Activated B cell treated with CpG ODN at 0.5 μM for 24 hours (primary cell): ENCODE measurements around the gene ESPL1. TPM values are rescaled to one million over a fixed set of nuclear protein-coding genes. Genes with fewer than 3 reads are reported as not detected.

Experiments
- ATAC-seq: fragments of 200-7000 bp; cut with Tn5 transposase; one replicate; pipeline ENCODE4 v1.10.0; 2021; ENCODE audit warnings: low read depth, mild to moderate bottlenecking, moderate library complexity
- CTCF ChIA-PET: fragments of 350-600 bp; sonication (Branson Sonifier 250); formaldehyde crosslinking; loops from one replicate; lab custom pipeline; 2021; ENCODE audit warnings: antibody characterized with exemption; lab: Charles Lee
- POLR2A ChIA-PET: fragments of 350-600 bp; sonication (Branson Sonifier 250); formaldehyde crosslinking; loops from one replicate; lab custom pipeline; 2021; ENCODE audit warnings: antibody characterized with exemption; lab: Charles Lee
- DNase-seq: peaks from one replicate; pipeline ENCODE4 v3.0.0; 2022
- H3K27ac Mint-ChIP-seq: one replicate; pipeline ENCODE4 v1.8.0; 2020; ENCODE audit warnings: mixed read lengths
- H3K27me3 Mint-ChIP-seq: one replicate; pipeline ENCODE4 v1.8.0; 2021; ENCODE audit warnings: mixed read lengths
- H3K36me3 Mint-ChIP-seq: one replicate; pipeline ENCODE4 v1.8.0; 2021; ENCODE audit warnings: low read depth, mixed read lengths
- H3K4me1 Mint-ChIP-seq: one replicate; pipeline ENCODE4 v1.8.0; 2021; ENCODE audit warnings: mixed read lengths
- H3K4me3 Mint-ChIP-seq: one replicate; pipeline ENCODE4 v1.8.0; 2020; ENCODE audit warnings: mild to moderate bottlenecking, mixed read lengths
- H3K9me3 Mint-ChIP-seq: one replicate; pipeline ENCODE4 v1.8.0; 2020; ENCODE audit warnings: mixed read lengths
- intact Hi-C: fragments of 100-400 bp; cut with micrococcal nuclease; formaldehyde crosslinking; loops from one replicate; pipeline ENCODE4 v1.15.1; 2024
- total RNA-seq: library from RNA; stranded (reverse); gene quantifications from 2 replicates; pipeline ENCODE4 v1.2.3, GENCODE V29; 2022
- TF ChIP-seq, protein P1 (sequence below): fragments of 200-600 bp; IDR thresholded peaks from one replicate; pipeline ENCODE4 v1.8.0; 2022; ENCODE audit warnings: antibody characterized with exemption, mild to moderate bottlenecking

Gene ESPL1
- total RNA-seq, 1 donor from 2014 or later, result 8.2 TPM

DNA sequence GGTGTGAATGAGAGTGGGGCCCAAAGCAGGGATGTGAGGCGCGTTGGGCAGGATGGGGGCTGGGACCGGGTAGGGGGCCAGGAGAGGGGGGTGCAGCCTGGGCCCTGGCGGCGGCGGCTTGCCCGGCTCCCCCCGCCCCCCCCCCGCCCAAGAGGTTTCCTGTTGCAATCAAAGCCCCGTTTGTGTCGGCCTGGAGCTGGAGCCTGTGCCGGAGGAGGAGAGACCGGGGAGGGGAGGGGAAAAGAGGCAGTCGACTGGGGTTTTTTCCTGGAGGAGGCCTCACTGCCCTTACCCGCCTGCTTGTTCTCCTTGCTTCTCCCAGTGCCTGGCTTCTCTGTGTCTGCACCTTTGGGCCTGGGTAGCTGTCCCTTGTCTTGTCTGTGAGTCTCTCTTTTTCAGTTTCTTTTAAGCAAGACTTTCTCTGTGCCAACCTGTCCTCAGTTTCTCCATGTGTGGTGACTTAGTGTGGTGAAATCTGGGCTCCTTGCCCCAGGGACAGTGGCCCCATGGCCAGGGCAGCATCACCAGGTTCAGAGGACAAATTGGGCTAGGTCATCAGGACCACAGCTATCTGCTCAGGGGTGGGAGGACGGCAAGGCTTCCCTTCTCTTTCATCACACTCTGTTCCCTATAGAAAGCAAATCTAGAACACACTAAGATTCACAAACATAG lies 44.6 kb upstream of the ESPL1 start:
- POLR2A ChIA-PET, result interaction anchor here (0.6 kb wide), 1 partner anchor 1920 kb away, joined by 6 read pairs; no protein-coding TSS in a partner anchor

DNA sequence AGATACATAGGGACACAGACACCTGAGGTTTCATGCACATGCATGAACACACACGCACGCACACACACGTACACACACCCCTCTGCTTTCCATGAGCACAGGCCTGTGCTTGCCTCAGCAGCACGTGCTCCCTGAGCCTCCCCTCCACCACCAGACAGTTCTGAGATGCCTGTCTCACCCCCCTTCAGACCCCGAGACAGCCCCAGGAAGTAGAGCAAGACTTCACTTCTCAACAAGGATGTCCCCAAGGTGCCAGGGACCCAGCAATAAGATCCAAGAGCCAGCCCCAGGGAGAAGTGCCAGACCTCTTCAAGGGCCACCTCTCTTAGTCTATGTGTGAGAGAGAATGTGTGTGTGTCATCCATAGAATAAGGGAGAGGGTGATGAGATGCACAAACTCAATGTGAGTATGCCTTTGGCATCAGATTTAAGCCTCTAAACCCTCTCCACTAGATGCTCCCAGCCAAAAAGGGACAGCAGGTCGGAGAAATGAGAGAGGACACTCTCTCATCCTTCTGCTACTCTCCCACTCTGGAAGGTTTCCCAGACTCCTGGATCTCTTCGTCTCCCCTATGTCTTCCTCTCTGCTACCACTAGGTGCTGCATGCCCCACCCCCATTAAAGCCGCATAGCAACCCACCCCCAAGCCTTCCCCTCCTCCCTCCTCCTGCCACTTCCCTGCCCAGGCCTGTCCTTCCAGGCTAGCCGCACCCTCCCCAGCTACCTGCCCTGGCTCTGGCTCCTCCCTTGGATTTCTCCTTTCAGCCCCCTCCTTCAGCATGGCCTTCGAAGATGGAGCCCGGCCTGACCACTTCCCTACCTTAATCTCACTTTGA lies 43.8 kb upstream of the ESPL1 start:
- POLR2A ChIA-PET, result interaction anchor here (0.7 kb wide), 1 partner anchor 20 kb away, joined by 4 read pairs; no protein-coding TSS in a partner anchor

More for the DNA sequence above, 44.6 kb upstream of the ESPL1 start:
- Mint-ChIP-seq H3K27ac (peak overlapping the region; percentile 50), H3K27me3 (no peaks in the 10 kb centered on the region), H3K4me1 (peaks cover 22% of the 10 kb centered on the region), H3K9me3 (no peaks in the 10 kb centered on the region), H3K36me3 (peaks cover 8% of the 10 kb centered on the region), H3K4me3 (no peak overlapping the region)
- CTCF ChIA-PET, result no interaction called here
- TF ChIP-seq, protein P1, sequence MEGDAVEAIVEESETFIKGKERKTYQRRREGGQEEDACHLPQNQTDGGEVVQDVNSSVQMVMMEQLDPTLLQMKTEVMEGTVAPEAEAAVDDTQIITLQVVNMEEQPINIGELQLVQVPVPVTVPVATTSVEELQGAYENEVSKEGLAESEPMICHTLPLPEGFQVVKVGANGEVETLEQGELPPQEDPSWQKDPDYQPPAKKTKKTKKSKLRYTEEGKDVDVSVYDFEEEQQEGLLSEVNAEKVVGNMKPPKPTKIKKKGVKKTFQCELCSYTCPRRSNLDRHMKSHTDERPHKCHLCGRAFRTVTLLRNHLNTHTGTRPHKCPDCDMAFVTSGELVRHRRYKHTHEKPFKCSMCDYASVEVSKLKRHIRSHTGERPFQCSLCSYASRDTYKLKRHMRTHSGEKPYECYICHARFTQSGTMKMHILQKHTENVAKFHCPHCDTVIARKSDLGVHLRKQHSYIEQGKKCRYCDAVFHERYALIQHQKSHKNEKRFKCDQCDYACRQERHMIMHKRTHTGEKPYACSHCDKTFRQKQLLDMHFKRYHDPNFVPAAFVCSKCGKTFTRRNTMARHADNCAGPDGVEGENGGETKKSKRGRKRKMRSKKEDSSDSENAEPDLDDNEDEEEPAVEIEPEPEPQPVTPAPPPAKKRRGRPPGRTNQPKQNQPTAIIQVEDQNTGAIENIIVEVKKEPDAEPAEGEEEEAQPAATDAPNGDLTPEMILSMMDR, result no peak
- no peak for ATAC-seq
- DNase-seq, result no peak
- intact Hi-C loops, result no loop called here

DNA sequence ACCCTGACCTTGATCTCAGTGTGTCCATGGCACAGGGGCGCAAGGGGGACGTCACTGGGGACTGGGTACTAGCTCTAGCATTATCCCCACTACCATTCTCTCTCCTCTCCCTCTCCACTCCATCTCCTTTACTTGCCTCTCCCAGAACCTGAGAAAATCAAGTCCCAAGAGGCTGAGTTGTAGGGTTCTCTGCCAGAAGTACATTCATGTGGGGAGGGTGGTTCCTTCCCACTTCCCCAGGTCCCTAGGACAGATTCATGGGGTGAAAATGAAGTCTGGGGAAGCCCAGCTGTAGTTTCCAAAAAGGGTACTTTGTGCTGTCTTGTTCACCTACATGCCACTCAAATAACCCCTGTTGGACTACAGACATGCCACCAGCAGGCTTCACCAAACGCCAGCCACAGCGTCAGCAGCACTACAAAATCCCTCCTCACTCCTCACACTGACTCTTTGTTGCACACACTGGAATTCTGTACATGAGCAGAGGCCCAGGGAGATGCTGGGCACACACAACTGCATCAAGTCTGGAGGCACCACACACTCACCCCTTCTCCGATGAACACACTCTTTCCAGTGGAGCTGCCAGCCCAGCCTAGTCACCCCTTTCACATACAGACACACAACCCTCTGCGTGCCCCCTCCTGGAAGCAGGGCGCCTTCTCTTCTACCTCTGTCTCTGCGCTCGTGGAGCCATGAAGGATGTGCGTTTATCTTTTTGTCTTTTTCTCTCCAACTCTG lies 43.0 kb upstream of the ESPL1 start:
- CTCF ChIA-PET, result interaction anchor here (1.2 kb wide), 1 partner anchor 12 kb away, joined by 3 read pairs; no protein-coding TSS in a partner anchor
- ATAC-seq, result no peak
- Mint-ChIP-seq H3K4me1 (peaks cover 12% of the 10 kb centered on the region), H3K4me3 (no peak overlapping the region), H3K36me3 (peaks cover 8% of the 10 kb centered on the region), H3K27ac (peak overlapping the region; percentile 21), H3K9me3 (no peaks in the 10 kb centered on the region), H3K27me3 (no peaks in the 10 kb centered on the region)
- TF ChIP-seq, protein P1, result no peak
- POLR2A ChIA-PET, result interaction anchor here (0.6 to 0.7 kb wide), 2 partner anchors 19 to 76 kb away, joined by 3 to 4 read pairs; no protein-coding TSS in a partner anchor
- intact Hi-C loops, result no loop called here
- DNase-seq, result no peak

More for the DNA sequence above, 43.8 kb upstream of the ESPL1 start:
- Mint-ChIP-seq H3K4me1 (peaks cover 17% of the 10 kb centered on the region), H3K36me3 (peaks cover 8% of the 10 kb centered on the region), H3K4me3 (no peak overlapping the region), H3K27me3 (no peaks in the 10 kb centered on the region), H3K9me3 (no peaks in the 10 kb centered on the region), H3K27ac (no peak overlapping the region)
- intact Hi-C loops, result no loop called here
- CTCF ChIA-PET, result interaction anchor here (1.2 kb wide), 1 partner anchor 11 kb away, joined by 3 read pairs; no protein-coding TSS in a partner anchor
- TF ChIP-seq, protein P1, result no peak
- DNase-seq, result no peak
- no peak for ATAC-seq

DNA sequence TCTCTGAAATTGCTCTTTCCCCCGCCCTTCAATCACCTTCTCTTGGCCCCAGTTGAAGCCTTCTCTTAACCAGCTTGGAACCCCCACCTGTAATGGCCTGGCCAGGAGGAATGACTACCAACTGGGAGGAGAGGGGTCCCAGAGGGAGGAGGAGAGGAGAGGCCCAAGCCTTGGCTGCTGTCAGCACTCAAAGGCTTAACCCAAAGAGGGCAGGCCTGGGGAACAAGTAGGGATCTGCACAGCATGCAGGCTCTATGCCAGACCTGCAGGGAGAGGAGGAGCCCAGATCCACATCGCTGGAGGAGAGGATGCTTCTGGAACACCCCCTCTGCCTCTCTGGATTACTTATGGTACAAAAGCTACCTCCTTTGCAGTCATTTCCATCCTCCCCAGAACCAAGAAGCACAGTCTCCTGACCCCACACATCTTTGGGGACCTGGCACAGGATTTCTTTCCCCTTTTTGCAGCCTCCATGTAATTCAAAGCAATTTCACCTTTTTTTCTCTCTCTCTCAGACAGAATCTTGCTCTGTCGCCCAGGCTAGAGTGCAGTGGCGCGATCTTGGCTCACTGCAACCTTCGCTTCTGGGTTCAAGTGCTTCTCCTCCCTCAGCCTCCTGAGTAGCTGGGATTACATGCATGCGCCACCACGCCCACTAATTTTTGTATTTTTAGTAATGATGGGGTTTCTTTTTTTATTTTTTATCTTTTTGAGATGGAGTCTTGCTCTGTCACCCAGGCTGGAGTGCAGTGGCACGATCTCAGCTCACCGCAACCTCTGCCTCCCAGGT lies 42.3 kb upstream of the ESPL1 start:
- ChIA-PET POLR2A (interaction anchor here (0.6 kb wide), 1 partner anchor 76 kb away, joined by 3 read pairs; no protein-coding TSS in a partner anchor), CTCF (interaction anchor here (1.2 kb wide), 1 partner anchor 12 kb away, joined by 3 read pairs; no protein-coding TSS in a partner anchor)
- H3K27me3 Mint-ChIP-seq, result no peaks in the 10 kb centered on the region
- H3K27ac Mint-ChIP-seq, result no peak overlapping the region
- DNase-seq, result no peak
- intact Hi-C loops, result no loop called here
- TF ChIP-seq, protein P1, result no peak
- H3K4me1 Mint-ChIP-seq, result peaks cover 12% of the 10 kb centered on the region
- no peak for ATAC-seq
- no peaks in the 10 kb centered on the region for H3K9me3 Mint-ChIP-seq
- H3K4me3 Mint-ChIP-seq, result no peak overlapping the region
- H3K36me3 Mint-ChIP-seq, result peaks cover 3% of the 10 kb centered on the region
